Stimulated activated CD8-positive, alpha-beta memory T cell treated with anti-CD3 and anti-CD28 coated beads, Interleukin-12 subunit alpha, Interleukin-12 subunit beta, amount 100 ng/mL, for 4 hours (primary cell): ENCODE measurements around the gene OVOL3.

Experiments
- DNase-seq: peaks from one replicate; pipeline ENCODE4 v3.0.0-alpha.2; 2020; ENCODE audit warnings: low read depth

Gene OVOL3

GRCh38 chr19:36100476-36100875 lies 10.5 kb upstream of the OVOL3 start:
- DNase-seq = no peak

DNA sequence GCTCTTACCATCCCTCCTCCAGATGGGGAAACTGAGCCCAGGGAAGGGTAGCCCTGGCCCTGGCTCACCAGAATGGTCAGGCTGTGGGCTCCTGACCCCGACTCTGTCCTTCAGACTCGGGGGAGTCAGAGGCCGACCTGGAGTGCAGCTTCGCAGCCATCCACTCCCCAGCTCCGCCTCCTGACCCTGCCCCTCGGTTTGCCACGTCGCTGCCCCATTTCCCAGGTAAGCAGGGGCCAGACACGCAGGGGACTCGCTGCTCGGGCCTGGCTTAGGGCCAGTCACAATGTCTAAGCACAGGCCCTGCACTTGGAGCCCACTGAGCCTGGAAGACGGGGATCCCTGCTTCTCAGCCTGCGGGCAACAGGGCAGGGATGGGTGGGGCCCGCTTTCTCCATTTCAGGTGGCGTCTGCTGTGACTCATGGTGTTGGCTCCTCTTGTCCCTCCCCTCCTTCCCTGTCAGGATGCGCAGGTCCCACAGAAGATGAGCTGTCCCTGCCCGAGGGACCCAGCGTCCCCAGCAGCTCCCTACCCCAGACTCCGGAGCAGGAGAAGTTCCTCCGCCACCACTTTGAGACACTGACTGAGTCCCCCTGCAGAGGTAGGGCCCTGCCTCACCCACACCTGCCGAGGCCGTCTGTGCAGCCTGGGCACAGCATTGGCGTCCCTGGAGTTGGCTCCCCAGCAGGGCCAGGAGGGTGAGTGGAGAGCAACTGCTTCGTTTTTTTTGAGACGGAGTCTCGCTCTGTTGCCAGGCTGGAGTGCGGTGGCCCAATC lies 9.2 kb upstream of the OVOL3 start:
- no peak for DNase-seq

- no peak for DNase-seq
Observed at GRCh38 chr19:36103040-36103626, 7.8 kb upstream of the OVOL3 start.

DNA sequence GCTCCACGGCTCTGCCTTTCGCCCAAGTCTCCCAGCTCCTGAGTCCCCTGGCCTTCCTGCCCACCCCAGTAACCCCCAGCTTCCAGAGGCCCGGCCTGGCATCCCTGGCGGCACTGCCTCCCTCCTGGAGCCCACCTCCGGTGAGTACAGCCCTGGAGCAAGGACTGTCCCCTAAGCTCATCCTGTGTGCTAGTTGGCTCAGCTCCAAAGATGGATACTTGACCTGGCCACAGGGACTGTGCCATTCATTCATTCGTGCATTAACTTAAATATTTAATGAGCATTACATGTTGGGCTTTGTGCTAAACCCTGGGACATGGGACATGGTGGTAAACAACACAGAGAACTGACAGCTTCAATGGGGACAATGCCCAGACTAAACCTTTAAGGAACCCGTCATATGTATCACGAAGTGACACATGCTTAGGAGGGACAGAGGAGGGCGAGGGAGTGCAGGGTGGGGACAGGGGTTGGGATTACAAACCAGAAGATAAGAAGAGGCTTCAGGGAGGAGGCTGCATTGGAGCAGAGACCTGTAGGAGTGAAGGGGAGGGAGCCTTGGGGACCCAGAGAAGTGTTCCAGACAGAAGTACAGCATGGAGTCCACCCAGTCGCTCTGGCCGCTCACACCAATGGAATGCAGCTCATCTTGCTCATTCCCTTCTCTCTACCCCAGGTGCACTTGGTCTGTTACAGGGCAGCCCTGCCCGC lies 6.9 kb upstream of the OVOL3 start:
- no peak for DNase-seq

GRCh38 chr19:36106441-36106840 lies 4.5 kb upstream of the OVOL3 start:
- DNase-seq = no peak

- no peak for DNase-seq
Observed at GRCh38 chr19:36106991-36107390, 4.0 kb upstream of the OVOL3 start.

GRCh38 chr19:36108684-36109083 lies 2.3 kb upstream of the OVOL3 start:
- no peak for DNase-seq

GRCh38 chr19:36111200-36111539 lies 227 bp downstream of the OVOL3 start:
- no peak for DNase-seq

DNA sequence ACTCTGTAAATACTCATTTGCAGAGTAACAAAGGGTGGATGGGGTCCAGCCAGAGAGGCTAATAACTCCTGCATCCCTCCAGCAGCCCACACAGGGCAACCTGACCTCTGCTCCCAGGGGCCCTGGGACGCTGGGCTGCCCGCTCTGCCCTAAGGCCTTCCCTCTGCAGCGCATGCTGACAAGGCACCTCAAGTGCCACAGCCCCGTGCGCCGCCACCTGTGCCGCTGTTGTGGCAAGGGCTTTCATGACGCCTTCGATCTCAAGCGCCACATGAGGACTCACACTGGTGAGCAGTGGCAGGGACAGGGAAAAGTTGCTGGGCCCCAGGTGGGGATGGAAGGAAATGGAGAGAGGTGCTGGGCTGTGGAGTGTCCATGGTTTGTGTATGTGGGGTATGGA lies 1.7 kb downstream of the OVOL3 start:
- no peak for DNase-seq

DNA sequence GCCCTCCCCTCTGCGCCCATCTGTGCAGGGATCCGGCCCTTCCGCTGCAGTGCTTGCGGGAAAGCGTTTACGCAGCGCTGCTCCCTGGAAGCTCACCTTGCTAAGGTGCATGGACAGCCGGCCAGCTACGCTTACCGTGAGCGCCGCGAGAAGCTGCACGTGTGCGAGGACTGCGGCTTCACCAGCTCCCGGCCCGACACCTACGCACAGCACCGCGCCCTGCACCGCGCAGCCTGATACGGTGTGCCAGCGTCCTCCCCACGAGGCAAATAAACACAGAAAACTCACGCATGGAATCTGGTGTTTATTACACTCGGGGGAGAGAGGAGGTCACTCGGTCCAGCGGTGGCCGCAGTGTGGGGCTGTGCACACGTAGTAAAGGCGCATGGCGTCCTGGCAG lies 2.5 kb downstream of the OVOL3 start:
- DNase-seq = no peak

- DNase-seq = no peak
Observed at GRCh38 chr19:36113894-36114720, 3.2 kb downstream of the OVOL3 start.

GRCh38 chr19:36114721-36115452 lies 3.9 kb downstream of the OVOL3 start, which contains the start of gene POLR2I:
POLR2I (minus strand) TSS chr19:36114875; CDS start chr19:36114856, 19 bp downstream.
- peak; percentile 94 for DNase-seq

GRCh38 chr19:36115453-36116343 lies 4.8 kb downstream of the OVOL3 start, which contains the start of gene TBCB:
TBCB (plus strand) TSS chr19:36115468; CDS start chr19:36115561, 93 bp downstream.
- peak; percentile 83 for DNase-seq

- no peak for DNase-seq
Observed at GRCh38 chr19:36116344-36116637, 5.3 kb downstream of the OVOL3 start.

GRCh38 chr19:36120092-36120983 lies 9.4 kb downstream of the OVOL3 start:
- no peak for DNase-seq

GRCh38 chr19:36120984-36121358 lies 10.0 kb downstream of the OVOL3 start:
- no peak for DNase-seq

DNA sequence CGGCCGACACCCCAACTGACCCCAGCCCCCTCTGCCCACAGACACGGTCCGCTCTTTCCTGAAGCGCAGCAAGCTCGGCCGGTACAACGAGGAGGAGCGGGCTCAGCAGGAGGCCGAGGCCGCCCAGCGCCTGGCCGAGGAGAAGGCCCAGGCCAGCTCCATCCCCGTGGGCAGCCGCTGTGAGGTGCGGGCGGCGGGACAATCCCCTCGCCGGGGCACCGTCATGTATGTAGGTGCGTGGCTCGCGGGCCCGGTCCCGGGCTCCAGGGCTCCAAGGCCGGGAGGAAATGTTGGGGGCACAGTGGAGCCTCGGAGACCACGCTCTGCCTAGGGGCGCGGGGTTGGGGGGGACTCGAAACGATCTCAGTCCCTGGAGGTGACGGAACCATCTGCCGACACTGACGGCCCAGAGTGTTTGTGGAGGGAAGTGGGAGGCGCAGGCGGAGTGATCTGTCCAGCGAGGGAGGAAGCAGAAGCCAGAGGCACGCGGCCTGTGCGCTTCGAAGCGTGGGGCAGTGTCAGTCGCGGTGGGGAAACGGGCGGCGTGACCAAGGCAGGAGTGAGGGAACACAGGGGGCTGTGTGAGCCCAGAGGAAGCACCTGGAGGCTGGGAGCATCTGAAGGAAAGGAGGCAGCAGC lies 10.7 kb downstream of the OVOL3 start:
- no peak for DNase-seq

DNA sequence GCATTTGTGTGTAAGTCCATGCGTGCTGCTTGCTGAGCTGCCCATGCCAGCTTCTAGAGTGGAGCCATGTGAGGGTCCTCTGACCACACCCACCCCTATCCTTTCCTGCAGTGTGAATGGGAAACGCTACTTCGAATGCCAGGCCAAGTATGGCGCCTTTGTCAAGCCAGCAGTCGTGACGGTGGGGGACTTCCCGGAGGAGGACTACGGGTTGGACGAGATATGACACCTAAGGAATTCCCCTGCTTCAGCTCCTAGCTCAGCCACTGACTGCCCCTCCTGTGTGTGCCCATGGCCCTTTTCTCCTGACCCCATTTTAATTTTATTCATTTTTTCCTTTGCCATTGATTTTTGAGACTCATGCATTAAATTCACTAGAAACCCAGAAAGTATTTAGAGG lies 14.6 kb downstream of the OVOL3 start:
- DNase-seq = no peak

- no peak for DNase-seq
Observed at GRCh38 chr19:36128392-36128736, 17.4 kb downstream of the OVOL3 start.
